ENCODE measurements around the gene ALG2. TPM values are rescaled to one million over a fixed set of nuclear protein-coding genes. Genes with fewer than 3 reads are reported as not detected.

Gene ALG2
- total RNA-seq, 2 experiments from 2014 or later: 18.1 to 19.9 TPM

DNA sequence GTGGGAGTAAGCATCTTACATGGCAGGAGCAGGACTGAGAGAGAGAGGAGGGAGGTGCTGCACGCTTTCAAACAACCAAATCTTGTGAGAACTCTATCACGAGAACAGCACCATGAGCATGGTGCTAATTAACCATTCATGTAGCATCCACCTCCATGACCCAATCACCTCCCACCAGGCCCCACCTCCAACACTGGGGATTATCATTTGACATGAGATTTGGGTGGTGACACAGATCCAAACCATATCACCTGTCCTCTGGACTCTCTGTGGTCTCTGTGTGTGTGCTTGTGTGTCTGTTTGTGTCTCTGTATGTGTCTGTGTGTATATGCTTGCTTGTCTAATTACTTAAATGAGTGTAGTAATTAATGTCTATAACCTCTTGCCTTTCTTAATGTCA, 31.4 kb upstream of the ALG2 start:
- DNase-seq (no peak), ATAC-seq (ENCODE audit: poor library complexity) (no peak)
- H3K36me3 ChIP-seq (ENCODE audit: insufficient read depth, low read length): no peaks in the 10 kb centered on the region
- H3K27ac ChIP-seq (ENCODE audit: low read depth in 1 of 2, low read length in 2 of 2): no peak overlapping the region
- ChIA-PET POLR2A (no interaction called here), CTCF (no interaction called here)
- Mint-ChIP-seq H3K4me1 (ENCODE audit: low read depth) (peaks cover 22% of the 10 kb centered on the region), H3K27ac (no peak overlapping the region), H3K27me3 (no peaks in the 10 kb centered on the region), H3K9me3 (no peaks in the 10 kb centered on the region), H3K36me3 (ENCODE audit: low read depth) (peaks cover 1% of the 10 kb centered on the region), H3K4me3 (no peak overlapping the region)
- no peaks in the 10 kb centered on the region for H3K9me3 ChIP-seq (ENCODE audit: control insufficient read depth in 1 of 2, insufficient read depth in 1 of 2, low read length in 2 of 2)
- peaks cover 9% of the 10 kb centered on the region for H3K4me1 ChIP-seq (ENCODE audit: insufficient read depth, low read length)
- no peaks in the 10 kb centered on the region for H3K27me3 ChIP-seq (ENCODE audit: control insufficient read depth in 1 of 2, insufficient read depth in 2 of 2, low read length in 2 of 2)
- intact Hi-C loops (cut with DNase I, micrococcal nuclease): no loop called here
- H3K4me3 ChIP-seq (ENCODE audit: low read length): no peak overlapping the region
- no peak for TF ChIP-seq CTCF (IDR thresholded peaks at IDR 0.05)

DNA sequence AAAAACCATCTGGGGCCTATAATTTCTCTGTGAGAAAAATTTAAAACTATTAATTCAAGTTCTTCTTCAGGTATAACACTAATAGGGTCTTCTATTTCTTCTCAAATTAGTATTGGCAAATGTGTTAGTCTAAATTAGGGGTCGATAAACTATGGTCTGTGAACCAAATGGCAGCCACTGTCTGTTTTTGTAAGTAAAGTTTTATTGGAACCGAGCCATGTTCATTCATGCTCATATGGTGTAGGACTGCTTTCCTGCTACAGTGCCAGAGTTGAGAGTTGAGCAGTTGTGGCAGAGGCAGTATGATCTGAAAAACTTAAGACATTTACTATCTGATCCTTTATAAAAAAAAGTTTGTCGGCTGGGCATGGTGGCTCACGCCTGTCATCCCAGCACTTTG, 29.4 kb upstream of the ALG2 start:
- no peaks in the 10 kb centered on the region for H3K36me3 ChIP-seq (ENCODE audit: insufficient read depth, low read length)
- intact Hi-C loops (cut with DNase I, micrococcal nuclease): no loop called here
- H3K27ac ChIP-seq (ENCODE audit: low read depth in 1 of 2, low read length in 2 of 2): no peak overlapping the region
- H3K36me3 Mint-ChIP-seq (ENCODE audit: low read depth): peaks cover 5% of the 10 kb centered on the region
- no peak overlapping the region for H3K27ac Mint-ChIP-seq
- no peaks in the 10 kb centered on the region for H3K27me3 Mint-ChIP-seq
- no peaks in the 10 kb centered on the region for H3K9me3 Mint-ChIP-seq
- H3K4me1 ChIP-seq (ENCODE audit: insufficient read depth, low read length): peaks cover 9% of the 10 kb centered on the region
- CTCF ChIA-PET: no interaction called here
- DNase-seq (no peak), ATAC-seq (ENCODE audit: poor library complexity) (no peak)
- H3K27me3 ChIP-seq (ENCODE audit: control insufficient read depth in 1 of 2, insufficient read depth in 2 of 2, low read length in 2 of 2): no peaks in the 10 kb centered on the region
- no peak for TF ChIP-seq CTCF (IDR thresholded peaks at IDR 0.05)
- H3K4me1 Mint-ChIP-seq (ENCODE audit: low read depth): peaks cover 22% of the 10 kb centered on the region
- H3K4me3 ChIP-seq (ENCODE audit: low read length): no peak overlapping the region
- POLR2A ChIA-PET: no interaction called here
- no peaks in the 10 kb centered on the region for H3K9me3 ChIP-seq (ENCODE audit: control insufficient read depth in 1 of 2, insufficient read depth in 1 of 2, low read length in 2 of 2)
- no peak overlapping the region for H3K4me3 Mint-ChIP-seq

DNA sequence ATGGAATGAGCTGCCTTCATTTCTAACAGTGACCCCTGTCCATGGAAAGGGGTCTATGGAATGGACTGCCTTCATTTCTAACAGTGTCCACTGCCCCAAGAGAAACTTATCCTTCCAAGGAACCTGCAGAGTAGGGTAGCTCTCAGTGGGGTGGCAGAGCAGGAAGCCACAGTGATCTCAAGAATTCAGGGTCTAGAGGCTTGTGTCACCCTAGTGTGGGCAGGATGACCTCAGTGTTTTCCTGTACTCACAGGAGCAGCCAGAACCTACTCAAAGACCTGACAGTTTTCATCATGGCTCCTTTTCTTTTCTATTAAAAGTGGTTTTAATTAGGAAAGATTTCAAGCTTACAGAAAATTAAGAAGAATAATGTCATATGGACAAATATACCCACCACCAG, 27.9 kb upstream of the ALG2 start:
- Histone ChIP-seq H3K36me3 (ENCODE audit: insufficient read depth, low read length) (no peaks in the 10 kb centered on the region), H3K27ac (ENCODE audit: low read depth in 1 of 2, low read length in 2 of 2) (no peak overlapping the region), H3K4me3 (ENCODE audit: low read length) (no peak overlapping the region), H3K27me3 (ENCODE audit: control insufficient read depth in 1 of 2, insufficient read depth in 2 of 2, low read length in 2 of 2) (no peaks in the 10 kb centered on the region), H3K9me3 (ENCODE audit: control insufficient read depth in 1 of 2, insufficient read depth in 1 of 2, low read length in 2 of 2) (no peaks in the 10 kb centered on the region), H3K4me1 (ENCODE audit: insufficient read depth, low read length) (peaks cover 9% of the 10 kb centered on the region)
- Mint-ChIP-seq H3K36me3 (ENCODE audit: low read depth) (peaks cover 5% of the 10 kb centered on the region), H3K4me3 (no peak overlapping the region), H3K9me3 (no peaks in the 10 kb centered on the region), H3K27me3 (no peaks in the 10 kb centered on the region), H3K4me1 (ENCODE audit: low read depth) (peaks cover 14% of the 10 kb centered on the region), H3K27ac (no peak overlapping the region)
- POLR2A ChIA-PET: no interaction called here
- intact Hi-C loops (cut with DNase I, micrococcal nuclease): no loop called here
- CTCF ChIA-PET: no interaction called here
- ATAC-seq (ENCODE audit: poor library complexity): no peak
- no peak for TF ChIP-seq CTCF (IDR thresholded peaks at IDR 0.05)
- no peak for DNase-seq

Data from CD4-positive, alpha-beta T cell (primary cell).